NCI-H774 (cell line): ENCODE results near the gene EVPL.
A peak's percentile ranks its signal among the peaks of the same experiment; 100 is the strongest.
"Not testable (repeated sequence)": the region's sequence is repeated elsewhere in the genome, so short reads cannot be mapped to it uniquely, and the experiment has no call there.

Source experiments
- DNase-seq: peaks from one replicate; lab custom pipeline; 2025; lab: John Stamatoyannopoulos, UW

EVPL gene

DNA sequence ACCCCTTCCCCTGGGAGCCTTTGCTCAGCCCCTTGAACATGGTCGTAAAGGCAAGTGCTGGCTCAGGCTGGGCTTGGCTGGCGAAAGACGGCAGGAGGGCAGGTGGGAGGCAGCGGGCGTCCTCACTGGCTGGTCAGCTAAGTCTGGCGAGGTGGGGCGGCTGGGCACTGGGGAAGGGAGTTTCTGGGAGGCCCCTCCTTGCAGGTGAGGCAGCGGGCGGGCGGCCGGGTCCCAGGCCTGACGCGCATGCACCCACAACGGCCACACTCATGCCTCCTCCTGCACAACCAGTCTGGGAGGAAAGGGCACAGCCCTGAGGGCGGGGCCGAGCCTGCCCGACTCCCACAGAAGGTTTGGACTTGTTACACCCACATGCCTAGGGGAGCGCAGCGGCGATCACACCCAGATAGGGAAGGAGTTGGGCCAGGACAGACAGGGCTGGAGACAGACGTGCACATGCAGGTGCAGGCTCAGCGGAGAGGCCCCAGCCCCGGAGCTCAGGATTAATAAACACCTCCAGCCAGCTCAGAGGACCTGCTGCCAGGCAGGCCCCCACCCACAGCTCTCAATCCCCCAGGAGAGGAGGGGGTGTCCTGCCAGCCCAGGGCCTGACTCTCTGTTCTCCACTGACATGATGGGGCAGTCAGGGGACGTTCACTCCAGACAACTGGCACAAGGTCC, at the start of gene EVPL:
TSS of gene EVPL (minus strand) at position 148 of the 681 bp plus-strand sequence. CDS start at position 40, 108 bp downstream.
- peak; percentile 13 for DNase-seq

- DNase-seq, result no peak
These were observed 49.1 kb upstream of the EVPL start for GRCh38 chr17:76076146-76076764.

GRCh38 chr17:76075364-76076145, 48.4 kb upstream of the EVPL start:
- no peak for DNase-seq

DNA sequence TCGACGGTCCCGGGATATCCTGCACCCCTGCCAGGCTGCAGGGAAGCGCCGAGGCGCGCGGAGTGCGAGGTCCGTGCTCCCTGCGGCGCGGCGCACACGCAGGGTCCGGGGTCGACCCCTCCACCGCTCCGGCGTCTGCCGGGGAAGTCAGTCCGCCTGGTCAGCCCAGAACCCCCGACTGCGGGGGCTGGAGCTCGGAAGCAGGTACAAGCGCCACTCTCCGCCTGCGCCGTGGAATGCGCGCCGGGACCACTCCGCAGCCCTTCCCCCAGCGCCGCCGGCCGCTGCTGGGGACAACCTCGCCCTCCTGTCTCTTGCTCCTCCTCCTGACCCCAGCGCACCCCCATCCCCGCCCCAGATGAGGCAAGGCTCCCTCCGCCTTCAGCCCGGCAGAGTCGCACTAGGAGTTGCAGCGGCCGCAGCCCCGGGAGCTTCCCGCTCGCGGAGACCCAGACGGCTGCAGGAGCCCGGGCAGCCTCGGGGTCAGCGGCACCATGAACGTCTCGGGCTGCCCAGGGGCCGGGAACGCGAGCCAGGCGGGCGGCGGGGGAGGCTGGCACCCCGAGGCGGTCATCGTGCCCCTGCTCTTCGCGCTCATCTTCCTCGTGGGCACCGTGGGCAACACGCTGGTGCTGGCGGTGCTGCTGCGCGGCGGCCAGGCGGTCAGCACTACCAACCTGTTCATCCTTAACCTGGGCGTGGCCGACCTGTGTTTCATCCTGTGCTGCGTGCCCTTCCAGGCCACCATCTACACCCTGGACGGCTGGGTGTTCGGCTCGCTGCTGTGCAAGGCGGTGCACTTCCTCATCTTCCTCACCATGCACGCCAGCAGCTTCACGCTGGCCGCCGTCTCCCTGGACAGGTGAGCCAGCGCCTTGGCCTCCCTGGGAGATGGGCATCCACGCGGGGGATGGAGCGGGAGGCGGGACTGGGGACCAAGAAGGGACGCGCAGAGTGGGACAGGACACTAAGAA, 47.6 kb upstream of the EVPL start, which contains the start of gene GALR2:
TSS of gene GALR2 (plus strand) at position 392 of the 974 bp plus-strand sequence. CDS start at position 495, 103 bp downstream.
- no peak for DNase-seq

DNA sequence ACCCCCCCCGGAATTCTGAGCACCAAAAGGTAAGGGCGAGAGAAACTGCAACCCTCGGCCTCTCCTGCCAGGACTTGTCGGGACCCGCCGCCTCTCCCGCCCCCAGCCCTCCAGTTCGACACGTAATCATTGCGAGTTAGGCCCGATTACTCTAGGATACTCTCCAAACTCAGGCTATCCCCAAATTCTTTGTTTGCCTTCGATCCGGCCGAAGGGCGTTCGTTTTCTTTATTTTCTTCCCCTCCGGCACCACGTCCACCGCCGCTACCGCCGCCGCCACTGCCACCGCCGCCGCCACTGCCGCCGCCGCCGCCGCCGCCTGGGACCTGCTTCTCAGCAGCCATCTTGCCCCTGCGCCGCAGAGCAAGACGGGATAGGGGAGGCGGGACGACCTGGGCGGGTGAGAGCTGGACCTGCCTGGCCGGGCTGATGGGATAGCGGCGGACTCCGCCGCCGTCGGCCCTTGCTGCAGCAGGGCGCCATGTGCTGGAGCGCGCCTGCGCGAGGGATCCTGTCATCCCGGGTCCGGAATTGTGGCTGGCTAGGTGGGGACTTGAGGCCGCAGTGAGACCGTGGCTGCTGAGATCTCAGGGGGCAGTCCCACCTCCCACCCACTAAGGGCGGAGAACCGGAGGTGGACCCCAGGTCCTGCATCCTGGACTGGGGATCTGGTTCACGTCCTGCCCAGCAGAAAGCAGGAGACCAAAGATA, 45.2 kb upstream of the EVPL start, which contains the start of gene SRP68:
TSS of gene SRP68 (minus strand) at position 370 of the 711 bp plus-strand sequence. CDS start at position 344, 26 bp downstream.
- peak; percentile 96 for DNase-seq

GRCh38 chr17:76071531-76072147, 44.5 kb upstream of the EVPL start:
- DNase-seq, result no peak

- DNase-seq, result no peak
These were observed 38.7 kb upstream of the EVPL start for GRCh38 chr17:76065775-76066174.

DNA sequence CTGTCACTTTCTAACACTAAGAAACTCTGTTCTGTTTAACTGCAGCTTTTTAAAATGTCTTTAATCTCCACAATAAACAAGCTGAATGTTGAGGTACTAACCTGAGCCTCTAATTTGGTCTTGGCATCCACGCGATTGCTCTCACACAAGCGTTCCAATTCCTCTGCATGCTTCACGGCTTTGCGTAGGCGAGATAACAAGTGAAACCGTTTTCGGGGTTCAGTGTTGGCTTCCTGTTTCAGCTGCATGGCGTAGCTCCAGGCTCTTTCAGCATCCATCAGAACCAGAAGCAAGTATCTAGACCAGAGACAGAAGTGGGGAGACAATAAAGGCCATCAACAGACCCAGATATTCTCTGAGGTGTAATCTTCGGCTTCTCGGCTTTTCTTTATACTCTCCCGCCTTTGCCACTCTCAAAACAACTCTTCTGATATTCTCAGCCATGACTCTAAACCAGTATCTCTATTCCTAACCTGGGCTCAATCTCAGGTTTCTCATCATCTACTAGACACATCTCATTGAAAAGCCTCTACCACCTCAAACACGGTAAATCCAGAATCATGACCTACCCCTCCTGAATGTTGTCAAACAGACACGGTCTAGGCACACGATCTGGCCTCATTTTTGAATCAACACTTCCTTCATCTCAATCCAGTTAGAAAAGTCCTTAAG, 36.9 kb upstream of the EVPL start:
- DNase-seq, result no peak

DNA sequence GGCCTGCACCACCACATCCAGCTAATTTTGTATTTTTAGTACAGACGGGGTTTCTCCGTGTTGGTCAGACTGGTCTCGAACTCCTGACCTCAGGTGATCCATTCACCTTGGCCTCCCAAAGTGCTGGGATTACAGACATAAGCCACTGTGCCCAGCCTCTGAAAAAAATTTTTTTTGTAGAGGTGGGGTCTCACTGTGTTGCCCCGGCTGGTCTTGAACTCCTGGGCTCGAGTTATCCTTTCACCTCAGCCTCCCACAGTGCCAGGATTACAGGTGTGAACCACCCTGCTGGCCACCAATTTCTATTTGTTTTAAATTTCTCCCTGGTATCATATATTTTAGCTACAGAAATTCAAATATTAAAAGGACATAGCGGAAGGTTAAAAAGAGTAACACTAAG, 31.2 kb upstream of the EVPL start:
- DNase-seq, result not testable (repeated sequence)

DNA sequence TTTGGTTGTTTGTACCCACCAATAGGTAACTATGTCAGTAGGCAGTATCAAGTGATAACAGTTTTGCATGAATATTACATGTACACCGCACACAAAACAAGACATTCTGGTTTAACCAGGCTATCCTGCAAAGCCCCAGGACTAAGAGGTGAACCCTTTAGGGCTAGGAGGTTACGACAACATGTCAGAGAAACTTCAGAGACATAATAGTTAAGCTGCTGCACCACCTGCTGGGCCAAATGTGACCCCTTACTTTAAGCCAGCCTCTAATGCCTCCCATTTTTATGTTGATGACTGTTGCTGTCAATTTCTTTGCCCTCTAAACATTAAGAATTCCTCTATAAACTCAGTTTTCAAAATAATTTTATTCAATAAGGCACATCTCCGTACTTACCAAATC, 29.8 kb upstream of the EVPL start:
- DNase-seq, result no peak

DNA sequence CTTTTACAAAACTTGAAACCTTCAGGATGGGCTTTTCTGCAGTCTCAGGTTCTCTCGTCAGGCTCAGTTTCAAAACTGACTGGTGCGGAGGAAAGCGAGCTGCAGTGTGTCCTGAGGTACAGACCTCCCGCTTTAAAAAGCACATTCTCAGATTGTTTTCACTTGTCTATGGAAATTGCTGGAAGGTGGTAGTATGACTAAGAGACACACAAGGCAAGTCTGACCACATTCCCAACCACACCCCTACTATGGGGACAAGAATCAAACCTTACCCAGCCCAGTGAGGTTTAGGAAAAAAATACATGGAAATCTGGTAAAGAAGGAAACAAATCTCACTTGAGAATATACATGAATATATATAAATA, 27.0 kb upstream of the EVPL start:
- DNase-seq, result no peak

GRCh38 chr17:76053246-76054111, 26.4 kb upstream of the EVPL start:
- no peak for DNase-seq

GRCh38 chr17:76051561-76051960, 24.5 kb upstream of the EVPL start:
- no peak for DNase-seq

DNA sequence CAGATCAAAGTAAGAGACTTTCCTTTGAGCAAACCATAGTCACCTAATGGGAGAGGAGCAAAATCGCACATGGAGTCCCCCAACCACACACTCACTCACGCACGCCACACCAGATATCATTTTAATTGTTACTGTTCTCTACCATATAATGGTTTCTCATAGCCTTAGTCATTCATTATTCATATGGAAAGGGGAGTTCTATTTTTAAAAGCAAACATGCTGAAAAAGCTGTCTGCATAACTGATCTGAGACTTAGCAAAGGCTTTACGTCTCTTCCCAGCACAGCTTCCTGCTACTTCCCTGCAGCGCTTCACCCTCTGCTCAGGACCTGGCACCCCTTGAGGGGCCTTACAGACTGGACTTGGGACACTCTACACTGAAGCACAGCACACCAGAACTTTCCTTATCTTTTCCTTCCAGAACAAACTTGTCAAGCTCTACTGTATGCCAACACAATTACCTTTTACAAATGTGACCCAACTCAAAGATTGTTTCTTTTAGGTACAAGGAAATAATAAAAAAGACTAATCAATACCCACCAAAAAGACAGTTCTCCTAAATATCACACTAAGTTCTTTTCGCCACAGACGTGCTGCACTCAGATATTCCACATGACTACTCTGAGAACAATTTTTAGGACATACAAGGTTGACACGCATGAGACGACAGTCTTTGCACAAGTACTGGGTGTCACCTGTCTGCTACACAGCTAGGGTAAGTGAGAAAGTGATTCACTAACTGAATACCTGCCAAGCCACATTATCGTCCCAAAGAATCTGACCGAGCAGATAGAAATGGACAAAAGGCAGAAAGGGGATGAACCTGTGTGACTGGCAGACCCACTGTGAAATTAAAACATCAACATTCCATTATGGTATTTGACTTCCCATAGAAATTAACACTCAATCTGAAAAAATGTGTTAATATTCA, 23.7 kb upstream of the EVPL start:
- no peak for DNase-seq

DNA sequence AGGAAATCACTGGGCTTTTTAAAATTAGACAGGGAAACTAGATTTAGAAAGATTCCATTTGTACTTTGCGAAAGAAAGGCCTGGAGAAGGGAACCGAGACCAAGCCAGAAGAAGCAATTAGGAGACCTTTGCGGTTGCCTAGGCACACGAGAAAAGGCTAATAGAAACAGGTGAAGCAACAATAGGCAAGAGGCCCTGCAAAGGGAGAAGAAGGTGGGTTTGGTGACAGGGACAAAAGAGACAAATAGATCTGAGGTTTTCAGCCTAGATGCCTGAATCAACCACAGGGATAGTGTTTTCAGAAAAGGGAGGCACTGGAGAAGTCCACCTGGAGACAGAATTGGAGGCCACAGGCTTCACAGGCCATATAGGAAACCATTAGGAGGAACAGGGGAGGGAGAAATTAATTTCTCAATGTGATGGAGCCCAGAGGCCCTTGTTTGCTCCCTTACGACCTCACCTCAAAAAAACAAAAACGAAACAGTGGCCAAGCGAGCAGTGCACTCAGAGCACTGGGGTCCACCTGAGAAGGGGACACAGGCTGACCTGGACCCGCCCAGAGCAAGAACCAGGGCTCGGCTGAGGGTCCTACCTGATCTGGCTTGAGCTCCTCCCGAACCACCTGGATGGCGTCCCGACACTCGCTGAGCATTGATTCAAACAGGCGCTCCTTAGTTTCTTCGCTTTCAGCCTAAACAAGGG, 22.9 kb upstream of the EVPL start:
- no peak for DNase-seq

GRCh38 chr17:76049239-76049638, 22.1 kb upstream of the EVPL start:
- DNase-seq, result no peak

DNA sequence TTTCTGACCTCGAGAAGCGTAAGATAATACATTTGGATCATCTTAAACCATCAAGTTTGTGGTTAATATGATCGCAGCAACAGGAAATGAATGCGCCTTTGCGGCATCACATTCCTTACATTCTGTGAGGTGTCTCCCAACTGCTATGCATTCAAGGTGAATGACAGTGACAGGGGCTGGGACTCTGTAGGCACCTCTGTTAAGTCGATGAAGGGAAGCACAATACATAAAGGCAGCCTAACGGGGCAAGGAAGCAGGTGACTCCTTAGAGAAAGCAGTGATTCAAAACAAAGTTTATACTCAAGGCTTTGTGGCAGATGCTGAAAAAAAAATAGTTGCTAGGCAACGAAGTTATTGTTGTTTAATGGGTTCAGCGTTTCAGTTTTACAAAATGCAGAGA, 21.6 kb upstream of the EVPL start:
- no peak for DNase-seq
